B cell (primary cell): Measurements from ENCODE around the gene DGKB. TPM values are rescaled to one million over a fixed set of nuclear protein-coding genes. Genes with fewer than 3 reads are reported as not detected.

Source experiments
- ATAC-seq: fragments of 200-7000 bp; cut with Tn5 transposase; one replicate; pipeline ENCODE4 v1.10.0; 2021; ENCODE audit warnings: low read depth, mild to moderate bottlenecking, moderate number of reproducible peaks, moderate library complexity
- CTCF ChIA-PET: fragments of 350-600 bp; sonication (Branson Sonifier 250); formaldehyde crosslinking; loops from one replicate; lab custom pipeline; 2021; ENCODE audit warnings: antibody characterized with exemption, inconsistent platforms; lab: Charles Lee
- POLR2A ChIA-PET: fragments of 350-600 bp; sonication (Branson Sonifier 250); formaldehyde crosslinking; loops from one replicate; lab custom pipeline; 2021; ENCODE audit warnings: antibody characterized with exemption; lab: Charles Lee
- DNase-seq: peaks from one replicate; pipeline ENCODE4 v3.0.0; 2013
- H2AFZ ChIP-seq: 2 replicates; pipeline ENCODE4 v1.6.1; 2012; ENCODE audit warnings: mild to moderate bottlenecking, low read depth, low read length; ENCODE audit not compliant: insufficient read depth, poor library complexity, severe bottlenecking
- H3K27ac ChIP-seq, 2 donors: 1 replicate in 1 of 2; 2 replicates in 1 of 2; pipeline ENCODE4 v1.5.1; 2012 to 2013; ENCODE audit warnings: low read length in 2 of 2, mild to moderate bottlenecking in 2 of 2, moderate library complexity in 1 of 2
- H3K27me3 ChIP-seq, 4 experiments: fragments of 200-600 bp in 1 of 4; sonication (generic) in 1 of 4; replicated peaks in 1 of 4; 1 replicate in 2 of 4; 2 replicates in 2 of 4; pipeline versions ENCODE4 v1.6.1 to v1.7.0; 2013 to 2016; ENCODE audit warnings: low read length in 3 of 4, mild to moderate bottlenecking in 2 of 4, mixed read lengths in 1 of 4, moderate library complexity in 1 of 4; ENCODE audit not compliant: insufficient read depth in 4 of 4, control insufficient read depth in 3 of 4; ENCODE audit errors: control extremely low read depth in 1 of 4
- H3K36me3 ChIP-seq, 2 experiments: replicated peaks in 1 of 2; 1 replicate in 1 of 2; 2 replicates in 1 of 2; pipeline versions ENCODE4 v1.6.1 to v1.7.1; 2013; ENCODE audit warnings: low read length in 1 of 2; ENCODE audit not compliant: insufficient read depth in 2 of 2, control insufficient read depth in 1 of 2; ENCODE audit errors: control extremely low read depth in 1 of 2, extremely low read depth in 1 of 2
- H3K4me1 ChIP-seq, 2 donors: fragments of 200-600 bp in 1 of 2; sonication (generic) in 1 of 2; 1 replicate in 1 of 2; 2 replicates in 1 of 2; pipeline versions ENCODE4 v1.5.1 to v1.6.1; 2013 to 2017; ENCODE audit warnings: low read length in 2 of 2; ENCODE audit not compliant: control insufficient read depth in 2 of 2, insufficient read depth in 2 of 2
- H3K4me2 ChIP-seq: replicated peaks from 2 replicates; pipeline ENCODE3; 2012; ENCODE audit warnings: mild to moderate bottlenecking, low read depth, low read length; ENCODE audit not compliant: poor library complexity, severe bottlenecking
- H3K4me3 ChIP-seq, 5 experiments: fragments of 200-600 bp in 1 of 5; sonication (generic) in 1 of 5; 1 replicate in 3 of 5; 2 replicates in 2 of 5; pipeline versions ENCODE4 v1.5.1 to v1.7.0; 2011 to 2016; ENCODE audit warnings: low read length in 4 of 5, mild to moderate bottlenecking in 4 of 5, low read depth in 2 of 5, control low read depth in 1 of 5, moderate library complexity in 1 of 5; ENCODE audit not compliant: insufficient read depth in 1 of 5; ENCODE audit errors: control extremely low read depth in 1 of 5, extremely low read depth in 1 of 5
- H3K79me2 ChIP-seq: fragments of 200-600 bp; sonication (generic); one replicate; pipeline ENCODE4 v1.6.0; 2016; ENCODE audit warnings: low read length; ENCODE audit not compliant: control insufficient read depth, insufficient read depth
- H3K9ac ChIP-seq: fragments of 200-600 bp; sonication (generic); 2 replicates; pipeline ENCODE4 v1.6.1; 2017; ENCODE audit warnings: mild to moderate bottlenecking, low read length, moderate library complexity
- H3K9me3 ChIP-seq, 3 donors: one replicate each; pipeline versions ENCODE4 v1.6.1 to v1.7.1; 2013; ENCODE audit warnings: low read length in 2 of 3; ENCODE audit not compliant: control insufficient read depth in 2 of 3, insufficient read depth in 1 of 3; ENCODE audit errors: control extremely low read depth in 1 of 3
- H4K20me1 ChIP-seq: 2 replicates; pipeline ENCODE4 v1.6.0; 2012; ENCODE audit warnings: mild to moderate bottlenecking, low read length; ENCODE audit not compliant: insufficient read depth, control insufficient read depth, poor library complexity, severe bottlenecking
- H3K27ac Mint-ChIP-seq: one replicate; pipeline ENCODE4 v1.8.0; 2021; ENCODE audit warnings: mixed read lengths
- H3K27me3 Mint-ChIP-seq: one replicate; pipeline ENCODE4 v1.8.0; 2021; ENCODE audit warnings: mixed read lengths
- H3K4me1 Mint-ChIP-seq: one replicate; pipeline ENCODE4 v1.8.0; 2021; ENCODE audit warnings: mixed read lengths
- H3K4me3 Mint-ChIP-seq: one replicate; pipeline ENCODE4 v1.8.0; 2021; ENCODE audit warnings: mixed read lengths
- H3K9me3 Mint-ChIP-seq: one replicate; pipeline ENCODE4 v1.8.0; 2022; ENCODE audit warnings: mixed read lengths; ENCODE audit not compliant: insufficient read depth
- EZH2 ChIP-seq: IDR thresholded peaks from 2 replicates; pipeline ENCODE4 v1.6.1; 2012; ENCODE audit warnings: borderline replicate concordance, low read depth, mild to moderate bottlenecking, moderate library complexity, low read length; ENCODE audit not compliant: insufficient read depth, poor library complexity, severe bottlenecking
- WGBS: methylation state at CpG from one replicate; pipeline ENCODE4 v1.1.5; 2013; ENCODE audit warnings: missing lambda C conversion rate; ENCODE audit not compliant: insufficient coverage; 5-methylcytosine and 5-hydroxymethylcytosine counted together
- intact Hi-C: fragments of 100-400 bp; cut with micrococcal nuclease; formaldehyde crosslinking; loops from one replicate; pipeline ENCODE4 v1.10.0; 2022
- polyA plus RNA-seq: library from polyadenylated mRNA; depleted of rRNA; stranded (reverse); fragments of >200 nt; gene quantifications from 2 replicates; pipeline ENCODE4 v1.2.3, GENCODE V29; 2012
- total RNA-seq, 2 donors: library from RNA; stranded (reverse); fragments of 120-200 nt in 1 of 2; gene quantifications; 1 replicate in 1 of 2; 2 replicates in 1 of 2; pipeline versions ENCODE4 v1.2.3 to v1.2.4, GENCODE V29; 2013 to 2022
- TF ChIP-seq, protein P1 (sequence below): fragments of 200-600 bp; IDR thresholded peaks from one replicate; pipeline ENCODE4 v1.8.0; 2022; ENCODE audit warnings: antibody characterized with exemption, mild to moderate bottlenecking

Gene DGKB
- total and polyA plus RNA-seq, 2 donors (not counting 1 experiment from before 2014, with no cell fraction given), result not detected

DNA sequence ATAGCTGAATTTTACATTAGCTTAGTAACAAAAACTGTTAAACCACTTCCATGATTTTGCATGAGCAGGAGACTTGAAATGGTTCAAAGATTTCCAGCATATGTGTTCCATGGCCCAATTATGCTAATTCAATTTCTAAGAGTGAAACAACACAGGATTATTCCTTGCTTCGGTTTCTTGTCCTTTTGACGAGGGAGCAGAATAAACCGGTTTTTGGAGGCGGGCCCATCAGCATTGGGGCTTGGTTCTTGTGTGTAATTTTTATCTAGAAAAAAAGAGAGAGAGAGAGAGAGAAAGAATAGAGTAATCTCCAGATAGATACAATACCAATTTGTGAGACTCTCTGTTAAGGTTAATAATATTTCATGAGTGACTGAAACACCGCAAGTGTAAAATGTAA, 753.6 kb downstream of the DGKB start:
- Histone ChIP-seq H3K36me3 (no peaks in the 10 kb centered on the region), H3K9ac (no peak overlapping the region), H3K79me2 (no peaks in the 10 kb centered on the region), H3K27me3 (no peaks in the 10 kb centered on the region), H4K20me1 (no peaks in the 10 kb centered on the region), H3K4me2 (no peak overlapping the region), H3K4me3 (no peak overlapping the region), H3K9me3 (no peaks in the 10 kb centered on the region), H3K27ac (no peak overlapping the region), H2AFZ (no peak overlapping the region), H3K4me1 (no peaks in the 10 kb centered on the region)
- Mint-ChIP-seq H3K27me3 (no peaks in the 10 kb centered on the region), H3K4me1 (no peaks in the 10 kb centered on the region), H3K27ac (no peak overlapping the region), H3K4me3 (no peak overlapping the region), H3K9me3 (no peaks in the 10 kb centered on the region)
- ATAC-seq (no peak), DNase-seq (no peak)
- intact Hi-C loops, result no loop called here
- TF ChIP-seq, protein P1, sequence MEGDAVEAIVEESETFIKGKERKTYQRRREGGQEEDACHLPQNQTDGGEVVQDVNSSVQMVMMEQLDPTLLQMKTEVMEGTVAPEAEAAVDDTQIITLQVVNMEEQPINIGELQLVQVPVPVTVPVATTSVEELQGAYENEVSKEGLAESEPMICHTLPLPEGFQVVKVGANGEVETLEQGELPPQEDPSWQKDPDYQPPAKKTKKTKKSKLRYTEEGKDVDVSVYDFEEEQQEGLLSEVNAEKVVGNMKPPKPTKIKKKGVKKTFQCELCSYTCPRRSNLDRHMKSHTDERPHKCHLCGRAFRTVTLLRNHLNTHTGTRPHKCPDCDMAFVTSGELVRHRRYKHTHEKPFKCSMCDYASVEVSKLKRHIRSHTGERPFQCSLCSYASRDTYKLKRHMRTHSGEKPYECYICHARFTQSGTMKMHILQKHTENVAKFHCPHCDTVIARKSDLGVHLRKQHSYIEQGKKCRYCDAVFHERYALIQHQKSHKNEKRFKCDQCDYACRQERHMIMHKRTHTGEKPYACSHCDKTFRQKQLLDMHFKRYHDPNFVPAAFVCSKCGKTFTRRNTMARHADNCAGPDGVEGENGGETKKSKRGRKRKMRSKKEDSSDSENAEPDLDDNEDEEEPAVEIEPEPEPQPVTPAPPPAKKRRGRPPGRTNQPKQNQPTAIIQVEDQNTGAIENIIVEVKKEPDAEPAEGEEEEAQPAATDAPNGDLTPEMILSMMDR, result no peak
- no peak for TF ChIP-seq EZH2
- ChIA-PET CTCF (no interaction called here), POLR2A (no interaction called here)
- WGBS, result no CpG with 5 or more reads among the region's 5 CpGs

DNA sequence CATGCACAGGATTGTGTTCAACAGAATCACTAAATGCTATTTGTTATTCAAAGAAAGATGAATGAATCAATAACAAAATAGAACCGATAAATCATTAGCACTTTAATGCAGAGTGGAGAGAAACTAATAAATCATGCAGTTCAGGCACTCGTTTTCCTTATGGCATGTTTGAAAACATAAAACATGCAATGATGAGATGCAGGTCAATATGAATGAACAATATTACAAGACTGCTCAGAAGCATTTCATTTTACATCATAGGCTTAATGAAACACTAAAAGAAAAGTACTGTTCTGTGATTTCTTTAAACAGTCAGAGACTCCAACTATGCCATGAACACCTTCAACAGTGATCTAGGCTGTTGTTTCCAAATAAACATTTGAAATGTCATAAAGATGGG, 755.0 kb downstream of the DGKB start:
- Histone ChIP-seq H3K4me2 (no peak overlapping the region), H4K20me1 (no peaks in the 10 kb centered on the region), H3K36me3 (no peaks in the 10 kb centered on the region), H2AFZ (no peak overlapping the region), H3K9ac (no peak overlapping the region), H3K4me1 (no peaks in the 10 kb centered on the region), H3K9me3 (no peaks in the 10 kb centered on the region), H3K4me3 (no peak overlapping the region), H3K79me2 (no peaks in the 10 kb centered on the region), H3K27me3 (no peaks in the 10 kb centered on the region), H3K27ac (no peak overlapping the region)
- POLR2A ChIA-PET, result no interaction called here
- intact Hi-C loops, result no loop called here
- ATAC-seq, result no peak
- no peaks in the 10 kb centered on the region for H3K27me3 Mint-ChIP-seq
- DNase-seq, result no peak
- H3K4me3 Mint-ChIP-seq, result no peak overlapping the region
- no CpG with 5 or more reads among the region's 2 CpGs for WGBS
- no peak for TF ChIP-seq EZH2
- CTCF ChIA-PET, result no interaction called here
- H3K27ac Mint-ChIP-seq, result no peak overlapping the region
- H3K4me1 Mint-ChIP-seq, result no peaks in the 10 kb centered on the region
- H3K9me3 Mint-ChIP-seq, result no peaks in the 10 kb centered on the region
